HG03095 (cell line): ENCODE data around the gene ZCCHC24.

Source experiments
- ATAC-seq: cut with Tn5 transposase; IDR thresholded peaks from one replicate; pipeline ENCODE4 v1.9.1; 2021; ENCODE audit warnings: moderate library complexity; ENCODE audit not compliant: unreplicated experiment

ZCCHC24 gene

GRCh38 chr10:79433324-79434222 lies 11.9 kb downstream of the ZCCHC24 start:
- no peak for ATAC-seq

DNA sequence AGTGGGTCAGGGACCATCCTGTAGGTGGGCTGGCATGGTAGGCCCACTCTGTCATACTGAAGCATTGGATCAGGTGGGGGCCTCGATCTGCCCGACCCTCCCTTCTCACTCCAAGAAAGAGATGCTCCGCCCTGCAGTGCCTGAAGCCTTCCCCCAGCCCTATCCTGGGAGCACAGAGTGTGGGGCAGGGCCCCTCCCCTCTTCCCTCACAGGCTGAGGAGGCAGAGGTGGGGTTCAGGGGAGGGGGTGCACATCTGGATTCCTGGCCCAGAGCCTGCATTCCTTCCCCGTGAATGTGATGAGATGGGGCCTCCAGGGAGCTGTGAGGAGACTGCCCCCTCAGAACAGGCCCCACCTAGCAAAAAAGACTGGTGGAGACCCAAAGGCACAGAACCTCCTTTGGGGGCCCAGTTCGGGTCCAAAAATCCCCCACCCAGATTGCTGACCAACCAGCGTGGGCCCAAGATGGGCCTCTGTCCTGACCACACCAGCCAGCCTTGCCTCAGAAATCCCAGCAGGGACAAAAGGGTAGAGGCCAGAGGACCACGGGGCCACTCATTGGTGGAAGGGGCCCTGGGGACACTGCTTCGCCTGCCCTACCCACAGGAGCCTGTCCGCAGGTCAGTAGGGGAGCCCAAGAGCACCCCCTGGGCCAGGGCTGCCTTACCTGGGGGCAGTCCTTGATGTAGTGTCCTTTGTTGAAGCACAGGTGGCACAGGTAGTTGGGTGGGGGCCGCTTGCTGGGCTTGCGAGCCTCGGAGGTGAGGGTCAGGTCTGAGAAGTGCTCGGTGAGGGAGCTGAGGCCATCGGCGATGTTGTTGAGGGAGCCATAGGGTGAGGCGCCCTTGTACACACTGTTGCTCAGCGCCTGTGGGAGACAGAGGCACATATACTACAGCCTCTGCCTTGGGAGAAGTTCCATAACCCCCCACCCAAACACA lies 13.3 kb downstream of the ZCCHC24 start:
- ATAC-seq: no peak

DNA sequence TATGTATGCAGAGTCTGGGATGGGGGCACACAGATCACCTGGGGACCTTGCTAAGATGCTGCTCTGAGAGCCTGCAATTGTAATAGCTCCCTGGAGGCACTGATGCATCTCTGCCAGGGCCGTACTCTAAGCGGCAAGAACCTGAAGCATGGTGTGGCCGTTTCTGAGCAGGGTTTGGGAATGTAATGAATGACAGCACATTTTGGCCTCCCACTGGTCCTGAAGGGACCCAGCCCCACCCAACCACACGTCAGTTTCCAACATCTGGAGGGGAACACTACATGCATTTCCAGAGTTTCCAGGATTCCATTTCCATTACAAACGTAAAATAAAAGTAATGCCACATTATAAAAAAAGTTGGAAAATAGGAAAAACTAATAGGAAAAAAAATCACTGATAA lies 14.0 kb downstream of the ZCCHC24 start:
- ATAC-seq: no peak

GRCh38 chr10:79430936-79431335 lies 14.5 kb downstream of the ZCCHC24 start:
- ATAC-seq: no peak

- no peak for ATAC-seq
Measured at GRCh38 chr10:79430325-79430905, 15.0 kb downstream of the ZCCHC24 start.

DNA sequence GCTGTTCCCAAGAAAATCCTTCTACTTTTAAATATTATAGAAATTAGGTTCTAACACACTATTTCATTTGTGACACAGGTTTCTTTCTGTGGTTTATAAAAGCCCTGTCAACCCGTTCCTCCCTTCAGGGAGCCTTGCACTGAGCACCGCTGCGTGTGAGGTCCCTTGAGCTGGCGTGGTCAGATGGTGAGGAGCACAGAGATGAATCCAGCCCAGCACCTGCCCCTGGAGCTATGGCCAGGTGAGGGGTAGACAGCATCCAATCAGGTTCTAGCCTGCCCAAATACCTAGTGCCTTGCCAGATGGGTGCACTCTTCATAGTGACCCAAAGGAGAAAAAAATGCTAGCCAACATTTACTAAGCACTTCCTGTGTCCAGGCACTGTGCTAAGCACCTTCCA lies 15.7 kb downstream of the ZCCHC24 start:
- no peak for ATAC-seq

GRCh38 chr10:79427965-79428364 lies 17.5 kb downstream of the ZCCHC24 start:
- ATAC-seq: no peak

GRCh38 chr10:79425074-79425532 lies 20.3 kb downstream of the ZCCHC24 start:
- no peak for ATAC-seq

DNA sequence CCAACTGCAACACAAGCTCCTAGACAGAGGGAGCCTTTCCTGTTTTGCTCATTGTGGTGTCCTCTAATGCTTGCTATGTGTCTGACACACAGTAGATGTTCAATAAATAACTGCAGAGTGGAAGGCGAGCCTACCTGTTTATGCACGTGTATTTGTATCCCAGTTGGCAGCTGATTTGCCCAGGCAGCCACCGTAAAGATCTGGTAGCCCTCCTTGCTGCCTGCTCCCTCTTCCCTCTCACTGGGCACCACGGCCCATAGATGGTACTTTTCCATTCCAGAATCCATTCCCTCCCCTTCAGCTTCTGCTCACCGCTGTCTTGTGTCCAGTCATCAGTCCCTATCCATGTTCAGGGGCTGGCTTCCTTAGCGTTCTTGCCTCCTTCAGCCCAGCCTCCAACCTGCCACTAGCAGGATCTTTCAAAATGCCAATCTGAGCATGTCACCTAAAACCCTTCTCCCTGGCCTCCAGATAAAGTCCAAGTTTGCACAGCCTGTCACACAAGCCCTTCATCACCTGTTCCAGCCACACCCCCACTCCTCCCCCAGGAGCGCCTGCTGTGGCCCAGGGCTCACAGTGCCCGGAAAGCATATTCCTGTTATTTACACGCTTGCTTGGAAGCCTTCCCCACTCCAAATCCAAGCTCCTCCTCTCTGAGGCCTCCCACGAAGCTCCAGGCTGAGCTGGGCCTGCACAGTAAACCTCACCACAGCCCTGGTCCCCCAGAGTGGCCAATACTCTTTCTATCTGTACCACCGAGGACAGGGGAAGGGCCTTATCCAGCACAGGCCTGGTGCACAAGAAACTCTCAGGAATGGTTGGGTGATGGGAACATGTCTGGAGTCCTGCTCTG lies 21.0 kb downstream of the ZCCHC24 start:
- no peak for ATAC-seq

GRCh38 chr10:79422178-79422892 lies 23.1 kb downstream of the ZCCHC24 start:
- no peak for ATAC-seq

DNA sequence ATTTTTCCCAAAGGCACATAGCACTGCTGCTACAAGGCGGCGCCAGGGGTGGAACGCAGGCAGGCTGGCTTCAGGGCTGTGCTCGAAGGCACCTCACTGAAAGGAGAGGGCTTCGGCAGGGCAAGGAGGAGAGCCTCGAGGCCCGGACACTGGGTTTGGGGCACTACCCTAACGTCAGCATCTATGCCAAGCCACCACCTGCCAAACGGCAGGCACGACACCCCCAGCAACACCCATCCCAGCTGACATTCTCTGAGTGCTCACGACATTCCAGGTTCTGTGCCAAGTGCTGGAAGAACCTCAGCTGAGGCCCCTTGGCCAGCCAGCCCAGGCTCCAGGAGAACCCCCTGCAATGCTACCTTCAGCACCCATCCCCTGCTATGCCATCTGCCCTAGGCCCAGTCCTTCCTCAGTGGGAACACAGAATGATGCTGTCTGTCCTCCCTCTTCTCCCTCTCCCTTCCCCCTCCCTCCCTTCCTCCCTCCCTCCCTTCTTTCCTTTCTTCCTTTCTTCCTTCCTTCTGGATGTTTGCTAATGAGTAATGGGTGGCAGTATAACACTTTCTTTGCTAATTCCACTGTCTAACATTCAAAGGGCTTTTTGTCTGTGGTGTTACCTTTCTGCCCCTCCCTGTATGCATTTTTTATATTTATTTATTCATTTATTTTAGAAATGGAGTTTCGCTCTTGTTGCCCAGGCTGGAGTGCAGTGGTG lies 24.3 kb downstream of the ZCCHC24 start:
- ATAC-seq: no peak

GRCh38 chr10:79418886-79419595 lies 26.4 kb downstream of the ZCCHC24 start:
- no peak for ATAC-seq

DNA sequence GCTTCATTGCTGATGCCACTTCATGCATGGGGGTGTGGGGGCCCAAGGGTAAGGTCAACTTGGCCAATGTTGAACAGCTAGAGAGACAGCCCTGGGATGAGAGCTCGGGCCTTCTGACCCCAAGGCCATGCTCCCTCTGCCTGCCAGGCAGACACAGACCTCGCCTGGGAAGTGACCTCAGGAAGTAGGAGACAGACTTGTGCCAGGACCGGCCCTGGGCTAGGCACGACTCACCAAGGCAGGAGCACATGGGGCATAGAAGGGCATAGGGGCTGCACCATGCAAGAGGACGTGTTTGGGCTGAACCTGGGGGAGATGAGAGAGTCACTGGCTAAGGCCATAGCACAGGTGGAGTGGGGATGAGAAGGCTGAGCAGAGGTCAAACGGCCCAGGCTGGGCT lies 27.1 kb downstream of the ZCCHC24 start:
- no peak for ATAC-seq

DNA sequence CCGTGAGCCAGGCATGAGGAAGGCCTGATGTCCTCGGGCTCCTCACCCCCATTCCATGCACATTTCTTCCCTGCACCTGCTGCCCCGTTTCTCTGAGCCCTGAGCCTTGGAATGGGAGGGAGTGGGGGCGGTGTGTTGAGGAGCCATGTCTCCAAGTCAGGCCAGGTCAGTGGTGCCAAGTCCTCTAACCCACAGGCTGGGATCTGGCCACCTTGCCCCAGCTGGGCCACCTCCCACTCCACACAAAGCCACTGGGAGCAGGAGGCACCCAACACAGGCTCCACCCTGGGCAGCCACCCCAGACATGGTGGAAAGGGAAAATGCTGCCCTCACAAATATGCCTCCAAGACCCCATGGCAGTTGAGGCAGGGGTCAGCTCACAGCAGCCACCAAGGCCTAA lies 27.7 kb downstream of the ZCCHC24 start:
- no peak for ATAC-seq

DNA sequence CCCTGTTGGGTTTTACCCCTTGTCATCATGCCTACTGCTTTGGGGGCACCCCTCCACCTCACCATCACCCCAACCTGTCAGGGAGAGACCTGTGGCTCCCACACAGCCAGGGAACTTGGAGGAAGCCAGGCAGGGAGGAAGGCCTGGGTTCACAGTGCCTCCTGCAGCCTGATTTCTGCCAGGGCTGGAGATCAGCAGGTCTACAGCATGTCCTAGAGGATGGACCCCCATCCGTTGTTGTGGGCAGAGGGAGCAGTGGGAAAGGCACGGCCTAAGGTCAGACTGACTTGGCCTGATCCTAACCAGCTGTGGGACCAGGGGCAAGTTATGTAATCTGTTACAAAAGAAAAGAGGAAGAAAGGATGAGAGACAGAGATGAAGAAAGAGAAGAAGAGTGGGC lies 28.2 kb downstream of the ZCCHC24 start:
- ATAC-seq: no peak

DNA sequence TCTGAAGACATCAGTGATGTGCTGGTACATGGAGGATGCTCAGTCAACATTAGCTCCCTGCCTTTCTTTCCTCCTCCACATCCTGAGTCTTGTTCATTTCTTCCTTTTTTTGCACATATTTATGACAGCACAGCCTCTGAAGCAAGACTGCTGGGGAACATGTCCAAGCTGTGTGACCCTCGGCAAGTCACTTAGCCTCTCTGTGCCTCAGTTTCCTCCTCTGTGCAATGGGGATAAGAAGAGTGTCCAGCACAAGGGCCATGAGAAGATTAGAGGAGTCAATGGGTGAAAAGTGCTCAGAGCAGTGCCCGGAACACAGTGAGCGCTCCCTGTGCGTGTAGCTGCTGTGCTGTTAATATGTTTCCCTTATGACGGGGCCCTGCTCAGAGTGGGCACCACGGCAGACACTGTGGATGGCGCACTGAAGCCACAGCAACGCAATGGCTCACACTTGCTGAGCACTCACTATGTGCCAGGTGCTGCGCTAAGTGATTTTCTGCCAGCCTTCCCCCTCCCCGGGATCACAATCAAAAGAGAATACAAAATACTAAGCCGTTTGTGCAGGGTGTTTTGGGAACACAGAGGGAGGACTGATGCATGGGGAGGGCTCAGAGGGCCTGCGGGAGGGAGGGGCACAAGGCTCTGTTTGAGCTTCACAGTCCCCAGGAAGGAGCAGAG lies 28.7 kb downstream of the ZCCHC24 start:
- no peak for ATAC-seq

- no peak for ATAC-seq
Measured at GRCh38 chr10:79415736-79416577, 29.5 kb downstream of the ZCCHC24 start.
